Uterus (tissue), 4 donors: ENCODE measurements around the gene ARID5A. TPM values are rescaled to one million over a fixed set of nuclear protein-coding genes. Genes with fewer than 3 reads are reported as not detected.

Experiments
- DNase-seq, 2 donors: peaks; one replicate each; pipeline ENCODE4 v3.0.0-alpha.2; 2019 to 2020
- H3K27ac ChIP-seq, 2 donors: fragments of 200-600 bp; sonication (generic); 1 replicate in 1 of 2; 2 replicates in 1 of 2; pipeline ENCODE4 v1.5.1; 2016 to 2018
- H3K27me3 ChIP-seq, 2 donors: fragments of 200-600 bp; sonication (generic); one replicate each; pipeline ENCODE4 v1.5.1; 2018 to 2019; ENCODE audit warnings: control low read depth in 1 of 2
- H3K36me3 ChIP-seq, 2 donors: fragments of 200-600 bp; sonication (generic); one replicate each; pipeline ENCODE4 v1.5.1; 2019; ENCODE audit warnings: control low read depth in 1 of 2
- H3K4me1 ChIP-seq, 2 donors: fragments of 200-600 bp; sonication (generic); one replicate each; pipeline ENCODE4 v1.5.1; 2018 to 2019; ENCODE audit warnings: control low read depth in 1 of 2
- H3K4me3 ChIP-seq, 2 donors: fragments of 200-600 bp; sonication (generic); 1 replicate in 1 of 2; 2 replicates in 1 of 2; pipeline ENCODE4 v1.5.1; 2018 to 2019; ENCODE audit warnings: mild to moderate bottlenecking in 1 of 2
- H3K9me3 ChIP-seq, 2 donors: fragments of 200-600 bp; sonication (generic); one replicate each; pipeline ENCODE4 v1.5.1; 2019; ENCODE audit warnings: control low read depth in 1 of 2
- CTCF ChIP-seq, 4 experiments: fragments of 200-600 bp in 2 of 4; fragments of 450-650 bp in 2 of 4; sonication (generic) in 2 of 4; IDR thresholded peaks; one replicate each; pipeline ENCODE4 v1.5.1; 2016 to 2019; ENCODE audit warnings: antibody characterized with exemption in 4 of 4, mild to moderate bottlenecking in 2 of 4, moderate library complexity in 1 of 4
- POLR2A ChIP-seq, 2 donors: fragments of 450-650 bp; IDR thresholded peaks; one replicate each; pipeline ENCODE4 v1.6.1; 2016; ENCODE audit warnings: antibody characterized with exemption in 2 of 2, mild to moderate bottlenecking in 1 of 2, moderate library complexity in 1 of 2
- intact Hi-C: fragments of 100-400 bp; cut with DNase I; formaldehyde crosslinking; loops from one replicate; pipeline ENCODE4 v1.15.1; 2023; ENCODE audit warnings: low total_unique reads
- total RNA-seq, 4 donors: library from RNA; depleted of rRNA in 3 of 4; stranded (reverse); fragments of >200 nt in 3 of 4; gene quantifications; one replicate each; pipeline versions ENCODE4 v1.1.0 to v1.2.4, GENCODE V29; 2014 to 2023
- donor health status: DM: yes; HTN: yes; CAD: no.

The ARID5A gene
- total RNA-seq, 4 donors from 2014 or later = 15.1 to 73.5 (median 36.3) TPM

DNA sequence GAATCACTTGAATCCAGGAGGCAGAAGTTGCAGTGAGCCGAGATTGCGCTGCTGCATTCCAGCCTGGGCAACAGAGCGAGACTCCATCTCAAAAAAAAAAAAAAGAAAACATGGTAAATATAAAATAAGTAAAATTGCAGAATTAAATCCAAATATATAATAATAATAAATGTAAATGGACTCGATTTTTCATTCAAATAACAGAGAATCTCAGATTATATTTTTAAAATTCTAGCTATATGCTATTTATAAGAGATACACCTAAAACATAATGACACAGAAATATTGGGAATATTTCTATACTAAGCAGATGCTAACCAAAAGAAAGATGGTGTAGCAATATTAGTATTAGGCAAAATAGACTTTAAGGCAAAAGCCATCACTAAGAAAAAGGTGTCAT, 16.3 kb upstream of the ARID5A start:
- no peak for TF ChIP-seq CTCF (IDR thresholded peaks at IDR 0.05)
- no peak for TF ChIP-seq POLR2A (IDR thresholded peaks at IDR 0.05)
- no peaks in the 10 kb centered on the region for H3K36me3 ChIP-seq

GRCh38 chr2:96520697-96521096, 15.9 kb upstream of the ARID5A start:
- H3K9me3 ChIP-seq = no peaks in the 10 kb centered on the region
- H3K4me3 ChIP-seq = no peak overlapping the region
- DNase-seq = no peak
- H3K4me1 ChIP-seq = peaks cover 0 to 11% of the 10 kb centered on the region in 2 donors
- intact Hi-C loops = no loop called here
- no peaks in the 10 kb centered on the region for H3K27me3 ChIP-seq
- no peaks in the 10 kb centered on the region for H3K36me3 ChIP-seq
- no peak overlapping the region for H3K27ac ChIP-seq
- TF ChIP-seq CTCF (IDR thresholded peaks at IDR 0.05) (no peak), POLR2A (IDR thresholded peaks at IDR 0.05) (no peak)

More for the DNA sequence above, 16.3 kb upstream of the ARID5A start:
- Histone ChIP-seq H3K9me3 (no peaks in the 10 kb centered on the region), H3K27ac (no peak overlapping the region), H3K4me1 (peaks cover 0 to 11% of the 10 kb centered on the region in 2 donors), H3K4me3 (no peak overlapping the region), H3K27me3 (no peaks in the 10 kb centered on the region)
- intact Hi-C loops = no loop called here
- DNase-seq = no peak

DNA sequence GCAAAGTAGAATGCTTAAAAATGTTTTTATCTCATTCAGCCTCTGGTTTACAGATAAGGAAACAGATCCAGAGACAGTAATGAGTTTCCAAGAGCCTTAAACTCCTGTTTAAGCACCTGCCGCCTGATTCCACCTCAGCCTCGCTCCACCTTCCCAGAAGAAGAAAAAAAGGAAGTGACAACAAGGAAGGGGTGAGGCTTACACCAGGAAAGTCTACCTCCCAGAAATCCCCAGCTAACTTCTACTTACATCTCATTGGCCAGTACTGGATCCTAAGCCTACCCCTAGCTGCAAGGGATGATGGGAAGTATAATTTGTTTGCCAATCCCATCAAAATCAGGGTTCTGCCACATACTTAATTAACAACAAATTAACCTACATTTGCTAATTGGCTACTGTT, 15.3 kb upstream of the ARID5A start:
- no peak for TF ChIP-seq POLR2A (IDR thresholded peaks at IDR 0.05)
- no peak for TF ChIP-seq CTCF (IDR thresholded peaks at IDR 0.05)
- no peak overlapping the region for H3K27ac ChIP-seq
- H3K36me3 ChIP-seq = no peaks in the 10 kb centered on the region
- DNase-seq = no peak
- peaks cover 0 to 11% of the 10 kb centered on the region in 2 donors for H3K4me1 ChIP-seq
- H3K9me3 ChIP-seq = no peaks in the 10 kb centered on the region
- no peak overlapping the region for H3K4me3 ChIP-seq
- no peaks in the 10 kb centered on the region for H3K27me3 ChIP-seq
- intact Hi-C loops = no loop called here

DNA sequence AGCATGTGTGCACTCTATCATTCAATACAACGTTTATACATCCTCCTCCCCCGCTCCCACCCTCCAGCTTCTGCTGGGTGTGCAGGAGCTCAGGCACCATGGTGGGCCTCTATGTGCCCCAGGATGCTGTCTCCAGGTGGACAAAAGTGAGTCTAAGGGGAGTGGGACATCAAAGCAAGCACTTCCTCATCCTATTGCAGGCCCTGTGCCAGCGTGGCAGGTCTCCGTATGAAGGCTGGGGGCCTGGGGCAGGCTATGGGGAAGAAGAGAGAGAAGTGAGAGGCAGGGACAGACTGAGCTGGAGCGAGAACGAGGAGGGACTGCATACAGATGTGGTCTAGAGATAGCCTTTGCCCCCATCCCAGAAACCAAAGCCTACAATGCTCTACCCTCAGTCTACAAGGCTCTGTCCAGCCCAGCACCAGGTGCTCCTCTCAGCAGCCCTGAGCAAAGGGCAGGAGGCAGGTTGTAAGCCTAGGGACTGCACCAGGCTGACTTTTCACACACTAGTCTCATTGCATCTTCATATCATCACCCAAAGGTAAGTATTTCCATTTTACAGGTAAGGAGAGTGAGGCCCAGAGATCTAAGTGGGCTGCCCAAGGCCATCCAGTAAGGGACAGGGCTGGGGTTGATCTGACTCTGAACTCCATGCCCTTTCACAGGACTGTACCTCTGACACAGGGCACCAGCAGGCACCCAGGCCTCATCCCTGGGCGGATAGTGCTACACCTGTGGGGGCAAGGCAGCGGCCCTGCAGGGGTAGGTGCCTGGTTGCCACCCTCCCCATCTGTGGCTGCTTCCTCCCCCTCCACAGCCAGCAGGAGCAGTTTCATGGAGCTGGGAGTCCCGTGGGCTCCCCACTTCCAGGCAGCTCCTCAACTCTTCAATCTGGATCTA, 14.0 kb upstream of the ARID5A start:
- H3K36me3 ChIP-seq = no peaks in the 10 kb centered on the region
- DNase-seq = no peak
- no peaks in the 10 kb centered on the region for H3K27me3 ChIP-seq
- no peaks in the 10 kb centered on the region for H3K9me3 ChIP-seq
- peaks cover 0 to 11% of the 10 kb centered on the region in 2 donors for H3K4me1 ChIP-seq
- intact Hi-C loops = no loop called here
- no peak overlapping the region for H3K4me3 ChIP-seq
- no peak for TF ChIP-seq POLR2A (IDR thresholded peaks at IDR 0.05)
- TF ChIP-seq CTCF (IDR thresholded peaks at IDR 0.05) = no peak
- no peak overlapping the region for H3K27ac ChIP-seq
